Eye (tissue), 1 donor: ENCODE measurements around the gene PDE5A.
"Not testable (repeated sequence)": the region's sequence is repeated elsewhere in the genome, so short reads cannot be mapped to it uniquely, and the experiment has no call there.

Experiments used
- DNase-seq: peaks from one replicate; pipeline ENCODE4 v3.0.0-alpha.2; 2015

PDE5A gene

DNA sequence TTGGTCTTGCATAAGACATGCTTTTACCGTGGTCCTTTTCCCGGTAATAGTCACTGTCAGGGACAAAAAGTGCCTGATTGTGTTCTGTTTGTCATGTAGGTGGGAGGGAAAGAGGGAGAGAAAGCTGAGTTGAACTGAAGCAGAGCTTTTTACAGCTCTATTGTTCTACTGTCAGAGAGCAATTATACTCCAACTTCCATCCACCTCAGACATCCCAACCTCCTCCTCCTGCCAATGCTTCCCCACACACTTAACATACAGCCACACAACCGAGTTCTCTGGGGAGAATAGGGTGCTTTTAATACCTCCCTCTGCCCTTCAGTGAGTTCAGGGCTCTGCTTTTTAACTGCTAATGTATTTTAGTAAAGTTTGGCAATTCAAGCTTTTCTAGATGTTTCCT lies 159.6 kb downstream of the PDE5A start:
- not testable (repeated sequence) for DNase-seq

DNA sequence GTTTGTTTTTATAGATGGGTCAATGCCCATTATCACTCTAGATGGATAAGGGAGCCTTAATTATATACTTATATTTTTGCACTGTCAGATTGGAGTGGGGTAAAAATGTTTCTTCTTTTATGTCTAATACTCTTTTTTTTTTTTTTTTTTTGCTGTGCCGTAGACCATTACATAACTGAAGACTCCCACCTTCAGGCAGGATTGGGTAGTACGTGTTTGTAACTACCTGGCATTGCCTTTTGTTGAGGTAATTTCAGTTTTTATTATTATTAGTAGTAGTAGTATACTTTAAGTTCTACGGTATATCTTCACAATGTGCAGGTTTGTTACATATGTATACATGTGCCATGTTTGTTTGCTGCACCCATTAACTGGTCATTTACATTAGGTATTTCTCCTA lies 165.9 kb downstream of the PDE5A start:
- DNase-seq: peak; percentile 10

DNA sequence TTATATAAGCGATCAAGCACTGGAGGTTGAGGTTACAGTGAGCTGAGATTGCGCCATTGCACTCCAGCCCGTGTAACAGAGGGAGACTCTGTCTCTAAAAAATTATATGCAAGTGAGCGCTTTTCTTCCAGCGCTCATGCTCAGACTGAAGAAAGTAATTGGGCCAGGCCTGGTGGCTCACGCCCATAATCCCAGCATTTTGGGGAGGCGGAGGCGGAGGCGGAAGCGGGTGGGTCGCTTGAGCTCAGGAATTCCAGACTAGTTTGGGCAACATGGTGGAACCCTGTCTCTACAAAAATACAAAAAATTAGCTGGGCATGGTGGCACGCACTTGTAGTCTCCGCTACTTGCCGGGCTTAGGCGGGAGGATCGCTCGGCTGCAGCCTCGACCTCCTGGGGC lies 172.9 kb downstream of the PDE5A start:
- DNase-seq: not testable (repeated sequence)

DNA sequence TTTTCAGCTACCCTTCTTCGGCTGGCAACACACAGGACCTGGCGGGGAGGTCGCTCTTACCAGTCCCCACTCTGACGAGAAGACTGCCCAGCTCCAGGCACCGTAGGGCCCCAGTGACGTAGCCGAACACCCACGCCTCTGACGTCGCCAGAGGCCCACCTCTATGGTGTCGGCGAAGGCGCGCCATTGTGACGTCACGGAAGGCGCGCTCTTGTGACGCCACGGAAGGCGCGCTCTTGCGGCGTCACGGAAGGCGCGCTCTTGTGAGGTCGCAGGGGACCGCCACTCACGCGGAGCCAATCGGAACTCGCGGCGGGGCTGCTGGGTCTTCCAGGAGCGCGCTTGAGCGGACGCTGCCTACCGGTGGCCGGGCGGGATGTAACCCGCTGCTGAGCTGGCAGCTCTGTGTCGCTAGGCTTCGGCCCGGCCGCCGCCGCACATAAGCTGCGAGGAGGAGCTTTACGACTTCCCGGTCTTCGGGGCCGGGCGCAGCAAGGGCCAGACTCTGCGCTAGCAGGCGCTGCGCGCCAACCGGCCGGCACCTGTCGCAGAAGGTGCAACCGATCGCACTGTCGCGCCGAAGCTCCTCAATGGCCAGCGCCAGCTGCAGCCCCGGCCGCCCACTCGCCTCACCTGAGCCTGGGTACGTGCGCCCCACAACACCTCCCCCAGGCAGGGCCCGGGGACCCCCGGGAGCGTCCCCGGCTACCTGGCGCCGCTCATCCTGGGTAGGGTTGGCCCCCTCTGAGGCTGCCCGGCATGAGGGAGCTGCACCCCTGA lies 173.9 kb downstream of the PDE5A start:
- peak; percentile 97 for DNase-seq

DNA sequence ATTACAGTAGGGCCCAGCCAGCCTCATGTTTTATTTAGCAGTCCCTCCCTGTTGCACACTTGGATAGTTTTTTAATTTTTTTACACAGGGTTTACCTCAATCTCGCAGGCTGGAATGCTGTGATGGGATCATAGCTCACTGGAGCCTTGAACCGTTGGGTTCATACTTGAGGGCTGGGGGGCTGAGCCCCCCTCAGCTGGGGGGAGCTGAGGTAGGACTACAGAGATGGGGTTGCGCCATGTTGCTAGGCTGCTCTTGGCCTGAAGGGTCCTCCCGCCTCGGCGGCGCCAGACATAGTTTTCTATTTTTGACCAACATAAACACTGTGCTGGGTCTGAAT lies 174.5 kb downstream of the PDE5A start:
- not testable (repeated sequence) for DNase-seq

DNA sequence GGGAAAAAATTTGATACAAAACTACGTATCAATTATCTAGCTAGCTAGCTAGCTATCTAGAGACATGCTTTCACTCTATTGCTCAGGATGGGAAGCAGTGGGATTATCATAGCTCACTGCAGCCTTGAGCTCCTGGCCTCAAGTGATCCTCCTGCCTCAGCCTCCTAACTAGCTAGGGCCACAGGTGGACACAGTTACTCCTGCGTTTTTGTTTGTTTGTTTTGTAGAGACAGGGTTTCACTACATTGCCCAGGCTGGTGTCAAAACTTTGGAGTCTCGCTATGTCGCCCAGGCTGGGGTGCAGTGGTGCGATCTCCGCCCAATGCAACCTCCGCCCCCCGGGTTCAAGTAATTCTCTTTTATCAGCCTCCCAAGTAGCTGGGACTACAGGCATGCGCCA lies 175.3 kb downstream of the PDE5A start:
- DNase-seq: not testable (repeated sequence)

DNA sequence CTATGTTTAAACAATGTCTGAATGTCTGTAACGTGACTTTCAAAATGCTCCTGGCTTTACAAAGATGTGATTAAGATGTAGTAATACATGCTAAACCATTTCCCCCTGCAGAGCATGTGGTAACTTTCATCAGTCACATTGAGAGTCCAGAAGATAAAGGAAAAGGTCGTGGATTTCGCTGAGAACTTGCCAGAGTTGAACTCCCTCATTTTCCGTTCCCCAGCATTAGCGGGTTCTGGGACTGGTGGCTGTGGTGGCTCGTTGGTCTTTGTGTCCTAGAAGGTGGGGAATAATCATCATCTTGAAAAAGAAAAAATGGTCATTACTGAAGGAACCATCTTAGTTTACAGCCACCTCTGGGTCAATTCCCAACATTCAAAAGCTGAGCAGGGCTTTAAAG lies 178.8 kb downstream of the PDE5A start:
- DNase-seq: not testable (repeated sequence)
